IMR-90 (cell line): ENCODE measurements around the gene ZNF514.

ENCODE experiments used
- CTCF ChIP-seq: conservative IDR thresholded peaks from 2 replicates; pipeline ENCODE4 v1.5.1; 2012; ENCODE audit warnings: mild to moderate bottlenecking, low read depth, low read length, improper control_type of control experiment
- ELK1 ChIP-seq: fragments of 150-350 bp; IDR thresholded peaks from 2 replicates; pipeline ENCODE4 v1.6.1; 2016; ENCODE audit warnings: low read depth, mild to moderate bottlenecking, low read length, moderate library complexity, borderline replicate concordance
- POLR2A ChIP-seq: IDR thresholded peaks from 2 replicates; pipeline ENCODE4 v1.6.1; 2012; ENCODE audit warnings: mild to moderate bottlenecking, low read depth, low read length

- TF ChIP-seq POLR2A (no peak), CTCF (no peak), ELK1 (no peak)
Measured at GRCh38 chr2:95185973-95186372, 26.3 kb upstream of the ZNF514 start.
